ENCODE results near the gene ZNF862.

- TF ChIP-seq CTCF (IDR thresholded peaks at IDR 0.05; ENCODE audit: low read depth, low read length) (no peak), MAX (IDR thresholded peaks at IDR 0.05; ENCODE audit: low read depth, low read length) (no peak), POLR2A (IDR thresholded peaks at IDR 0.05; ENCODE audit: extremely low read depth, insufficient read length) (no peak), MYC (IDR thresholded peaks at IDR 0.05; ENCODE audit: low read depth, low read length) (no peak)
Observed at GRCh38 chr7:149827089-149827981, 10.8 kb upstream of the ZNF862 start.
